HG02798 (cell line): Measurements from ENCODE around the gene ANO10.
"Not testable (repeated sequence)": the region's sequence is repeated elsewhere in the genome, so short reads cannot be mapped to it uniquely, and the experiment has no call there.

Source experiments
- ATAC-seq: cut with Tn5 transposase; IDR thresholded peaks from one replicate; pipeline ENCODE4 v1.9.1; 2021; ENCODE audit warnings: mild to moderate bottlenecking; ENCODE audit not compliant: unreplicated experiment, poor library complexity

ANO10 gene

DNA sequence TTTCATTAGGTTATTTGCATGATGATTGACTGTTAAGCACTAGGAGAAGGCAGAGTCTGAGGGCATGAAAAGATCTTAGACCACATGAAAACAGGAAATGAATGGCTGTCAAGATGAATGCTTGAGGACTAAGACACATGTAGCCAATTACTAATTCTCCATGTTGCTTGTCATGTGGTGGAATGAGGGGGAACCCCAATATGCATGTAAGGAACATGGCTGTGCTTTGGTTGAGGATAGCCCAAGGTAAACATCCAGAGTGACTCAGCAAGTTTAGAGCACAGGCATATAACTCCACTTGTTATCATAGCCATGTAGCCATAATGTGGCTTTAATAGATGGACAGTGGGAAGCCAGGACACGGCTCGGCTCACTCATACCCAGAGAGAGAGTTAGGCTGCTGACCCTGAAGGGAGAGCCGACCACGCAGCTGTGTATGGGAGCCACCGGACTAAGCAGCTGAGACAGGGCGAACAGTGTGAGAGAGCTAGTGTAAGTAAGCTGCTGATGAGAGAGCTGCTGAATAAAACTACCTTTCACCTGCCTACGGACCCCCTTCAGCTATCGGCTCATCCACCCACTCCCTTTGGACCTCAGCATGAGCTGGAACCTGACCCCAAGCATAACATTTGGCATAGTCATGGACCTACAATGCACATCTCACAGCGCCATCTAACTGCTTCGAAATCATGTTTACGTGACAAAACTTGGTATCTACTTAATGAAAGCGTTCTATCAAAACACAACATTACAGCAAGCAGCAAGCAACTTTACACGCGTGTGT, 37.6 kb downstream of the ANO10 start:
- ATAC-seq: no peak

DNA sequence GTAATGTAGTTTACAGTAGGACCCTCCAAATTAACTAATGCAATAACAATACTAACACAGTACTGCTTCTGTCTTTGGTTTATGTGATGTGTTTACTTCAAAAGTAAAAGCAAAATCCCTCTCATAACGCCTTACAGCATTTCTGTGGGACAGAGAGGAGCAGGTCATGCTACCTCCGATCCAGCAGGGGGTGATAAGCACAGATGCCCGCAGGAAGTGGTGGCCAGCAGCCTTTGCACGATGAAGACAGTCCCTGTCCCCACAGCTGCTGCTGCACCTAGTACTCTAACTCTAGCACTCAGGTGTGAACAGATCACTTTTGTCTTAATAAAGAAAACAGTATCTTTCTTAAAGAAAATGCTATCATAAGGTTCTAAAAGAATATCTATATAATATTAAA, 38.3 kb downstream of the ANO10 start:
- ATAC-seq: no peak

DNA sequence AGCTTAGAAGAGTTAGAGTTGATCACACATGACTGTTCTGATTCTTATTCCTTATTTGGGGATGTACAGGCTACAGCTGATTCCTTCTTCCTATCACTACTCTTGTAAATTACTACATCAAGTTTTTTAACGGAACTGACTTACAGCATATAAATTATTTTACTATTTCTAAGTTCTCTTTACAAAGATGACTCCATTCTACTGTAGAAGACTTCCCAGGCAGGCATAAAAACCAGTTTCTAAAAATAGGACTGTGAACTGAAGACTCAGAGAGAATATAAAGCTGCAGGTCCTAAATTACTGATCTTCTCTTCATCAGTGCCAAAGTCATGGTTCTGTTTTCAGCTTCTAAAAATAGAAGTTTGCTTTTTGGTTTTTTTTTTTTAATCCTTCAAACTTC, 38.9 kb downstream of the ANO10 start:
- ATAC-seq: no peak

DNA sequence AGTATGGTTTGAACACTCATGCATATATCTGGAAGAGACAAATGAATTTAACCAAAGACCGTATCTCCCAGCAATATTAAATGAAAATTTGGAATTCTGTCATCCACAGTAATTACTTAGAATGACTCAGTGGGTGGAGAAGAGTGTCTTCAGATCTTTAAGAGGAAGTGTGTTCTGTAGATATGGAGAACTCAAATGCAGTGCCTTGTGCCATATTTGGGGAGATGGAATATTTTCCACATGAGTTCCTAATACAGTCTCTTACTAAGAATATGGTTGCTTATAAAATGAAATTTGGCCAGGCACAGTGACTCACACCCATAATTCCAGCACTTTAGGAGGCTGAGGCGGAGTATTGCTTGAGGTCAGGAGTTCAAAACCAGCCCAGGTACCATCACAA, 40.5 kb downstream of the ANO10 start:
- ATAC-seq: no peak

DNA sequence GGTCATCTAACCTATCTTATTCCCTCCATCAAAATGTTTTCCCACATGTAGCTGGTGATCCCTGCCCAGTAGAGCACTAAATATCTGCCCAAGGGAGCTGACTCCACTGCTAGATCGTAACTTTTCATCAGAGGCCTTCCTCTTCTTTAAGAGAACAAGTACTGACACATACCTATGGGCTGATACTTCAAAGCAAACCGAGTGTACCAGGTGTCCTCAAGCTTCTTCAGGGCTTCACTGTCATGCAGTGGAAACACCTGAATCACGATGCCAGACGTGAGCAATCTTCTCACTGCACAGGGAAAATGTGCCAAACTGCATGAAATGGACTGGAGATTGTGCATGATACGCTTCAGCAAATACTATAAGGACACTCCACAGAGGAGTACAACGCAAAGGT, 41.6 kb downstream of the ANO10 start:
- no peak for ATAC-seq

DNA sequence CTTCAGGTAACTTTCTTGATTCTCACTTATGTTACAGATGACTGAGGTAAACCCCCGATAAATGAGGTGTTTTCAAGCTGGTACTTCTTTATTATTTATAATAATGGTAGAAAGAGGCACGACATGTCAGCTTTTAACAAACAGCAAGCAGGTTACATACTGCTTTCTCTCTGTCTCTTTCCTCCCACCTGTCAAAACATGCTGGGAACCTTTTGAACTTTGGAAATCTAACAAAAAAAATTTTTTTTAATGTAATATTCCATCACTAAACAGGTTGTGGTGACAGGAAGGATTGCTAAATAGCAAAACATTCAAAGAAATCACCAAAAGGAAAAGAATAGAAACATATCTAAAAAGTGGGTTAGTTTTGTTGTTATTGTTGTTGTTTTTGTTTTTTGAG, 48.2 kb downstream of the ANO10 start:
- no peak for ATAC-seq

DNA sequence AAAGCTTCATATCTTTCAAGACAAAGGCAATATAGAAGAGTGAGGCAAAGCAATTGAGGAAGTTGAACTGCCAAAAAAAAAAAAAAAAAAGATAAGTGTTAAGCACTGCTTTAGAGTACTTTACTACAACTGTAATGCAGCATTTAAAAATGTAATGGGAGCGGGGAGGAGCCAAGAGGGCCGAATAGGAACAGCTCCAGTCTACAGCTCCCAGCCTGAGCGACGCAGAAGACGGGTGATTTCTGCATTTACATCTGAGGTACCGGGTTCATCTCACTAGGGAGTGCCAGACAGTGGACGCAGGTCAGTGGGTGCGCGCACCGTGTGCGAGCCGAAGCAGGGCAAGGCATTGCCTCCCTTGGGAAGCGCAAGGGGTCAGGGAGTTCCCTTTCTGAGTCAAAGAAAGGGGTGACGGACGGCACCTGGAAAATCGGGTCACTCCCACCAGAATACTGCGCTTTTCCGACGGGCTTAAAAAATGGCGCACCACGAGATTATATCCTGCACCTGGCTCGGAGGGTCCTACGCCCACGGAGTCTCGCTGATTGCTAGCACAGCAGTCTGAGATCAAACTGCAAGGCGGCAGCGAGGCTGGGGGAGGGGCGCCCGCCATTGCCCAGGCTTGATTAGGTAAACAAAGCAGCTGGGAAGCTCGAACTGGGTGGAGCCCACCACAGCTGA, 56.0 kb downstream of the ANO10 start:
- ATAC-seq: not testable (repeated sequence)

DNA sequence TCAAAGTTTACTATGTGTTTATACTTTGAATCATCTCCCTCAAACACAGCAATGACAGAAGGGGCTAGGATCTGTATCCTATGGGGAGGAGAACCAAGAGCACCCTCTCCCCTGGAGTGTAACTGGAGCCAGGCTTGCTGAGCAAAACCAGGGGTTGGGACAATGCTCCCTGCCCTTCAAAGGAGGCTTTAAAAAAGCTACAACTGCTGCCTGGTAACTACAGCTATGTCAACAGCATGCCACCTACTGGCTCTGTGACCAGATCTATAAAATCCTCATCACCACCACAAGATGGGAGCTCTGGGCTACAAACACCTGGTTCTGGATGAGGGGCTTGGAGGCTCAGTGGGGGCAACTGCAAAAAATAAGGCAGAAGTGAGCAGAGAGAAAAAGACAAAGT, 61.9 kb downstream of the ANO10 start:
- ATAC-seq: no peak

DNA sequence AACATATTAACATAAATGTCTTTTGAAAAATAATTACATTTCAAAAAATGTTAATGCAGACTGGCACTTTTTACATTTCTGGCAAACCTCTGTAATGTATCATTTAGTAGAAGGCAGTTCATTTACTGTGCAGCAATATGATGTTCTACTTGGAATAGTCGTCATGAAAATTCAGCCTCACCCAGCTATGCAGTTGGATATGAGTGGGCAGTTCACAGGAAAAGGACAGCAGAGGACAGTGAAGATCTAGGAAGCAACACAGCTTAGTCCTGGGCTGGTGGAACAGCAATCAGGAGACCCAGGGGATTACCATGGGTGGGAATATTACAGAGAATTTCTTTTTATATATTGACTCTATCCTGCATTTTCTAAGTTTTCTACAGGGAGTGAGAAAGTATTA, 63.6 kb downstream of the ANO10 start:
- ATAC-seq: no peak

DNA sequence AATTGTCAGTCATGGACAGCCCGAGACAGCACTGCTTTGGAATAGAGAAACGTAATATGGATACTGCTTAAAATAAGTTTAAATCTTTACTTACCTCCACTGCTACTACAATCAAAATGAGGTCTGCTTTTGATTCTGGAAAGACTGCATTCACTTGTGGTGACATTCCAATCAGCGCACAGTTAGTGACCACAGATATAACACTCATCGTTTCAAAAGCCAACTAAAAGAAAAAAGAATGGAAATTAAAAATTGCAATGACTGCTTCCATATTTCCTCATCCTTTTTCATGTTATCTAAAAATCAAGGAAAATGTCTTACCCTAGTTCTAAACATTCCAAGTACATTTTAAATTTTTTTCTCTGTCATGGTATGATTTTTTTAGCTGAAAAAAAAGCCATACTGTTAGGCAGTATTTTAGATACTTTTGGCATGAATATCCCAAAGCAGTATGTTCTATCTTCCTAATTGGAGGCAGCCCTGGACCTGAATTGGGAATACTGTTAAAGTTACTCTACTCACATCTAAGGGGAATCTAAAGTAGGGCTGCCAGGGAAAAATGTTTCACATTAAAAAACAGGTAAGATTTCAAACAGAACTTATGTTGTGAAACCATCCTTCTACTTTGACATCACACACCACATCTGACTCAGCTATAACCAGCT, 72.1 kb downstream of the ANO10 start:
- no peak for ATAC-seq

DNA sequence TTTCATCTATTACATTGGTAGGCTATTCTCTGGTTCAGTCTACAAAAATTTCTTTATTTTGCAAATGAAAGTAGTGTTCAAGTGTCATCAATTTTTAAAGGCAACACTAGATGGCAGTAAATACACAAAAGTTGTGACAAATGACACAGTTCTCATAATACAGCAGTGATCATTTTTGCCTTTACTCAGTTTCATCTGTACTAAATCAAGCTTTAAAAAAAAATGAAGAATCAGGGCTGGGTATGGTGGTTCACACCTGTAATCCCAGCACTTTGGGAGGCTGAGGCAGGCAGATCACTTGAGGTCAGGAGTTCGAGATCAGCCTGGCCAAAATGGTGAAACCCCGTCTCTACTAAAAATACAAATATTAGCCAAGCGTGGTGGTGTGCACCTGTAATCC, 77.5 kb downstream of the ANO10 start:
- peak; percentile 35 for ATAC-seq

DNA sequence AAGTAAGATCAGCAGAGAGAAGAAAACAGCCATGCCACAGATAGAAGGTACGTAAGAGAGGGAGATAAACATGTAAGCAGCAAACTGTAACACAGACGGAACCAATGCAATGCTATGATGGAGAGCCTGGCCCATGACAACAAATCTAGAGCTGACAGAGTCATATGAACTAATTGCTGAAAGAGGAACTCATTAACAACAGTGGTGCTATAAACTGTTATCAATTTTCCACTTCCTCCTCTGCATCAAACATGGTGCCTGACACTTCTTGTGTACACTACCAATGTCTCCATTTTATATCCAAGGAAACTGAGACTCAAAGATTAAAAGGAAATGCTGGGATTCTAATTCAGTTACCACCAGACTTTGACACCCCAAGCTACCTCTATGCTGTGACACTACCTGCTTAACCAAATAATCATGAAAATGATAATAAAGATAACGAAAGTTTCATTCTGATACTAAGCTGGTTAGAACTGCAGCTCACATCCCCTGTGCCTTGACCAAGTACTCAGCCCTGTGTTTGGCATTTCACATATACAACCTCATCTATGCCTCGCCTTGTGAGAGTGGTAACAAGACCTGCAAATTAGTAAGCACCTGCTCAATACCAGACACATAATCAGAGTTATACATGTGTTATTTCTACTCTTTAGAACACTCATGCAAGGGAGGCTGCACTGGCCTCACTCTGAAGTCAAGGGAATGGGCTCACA, 79.3 kb downstream of the ANO10 start:
- no peak for ATAC-seq

DNA sequence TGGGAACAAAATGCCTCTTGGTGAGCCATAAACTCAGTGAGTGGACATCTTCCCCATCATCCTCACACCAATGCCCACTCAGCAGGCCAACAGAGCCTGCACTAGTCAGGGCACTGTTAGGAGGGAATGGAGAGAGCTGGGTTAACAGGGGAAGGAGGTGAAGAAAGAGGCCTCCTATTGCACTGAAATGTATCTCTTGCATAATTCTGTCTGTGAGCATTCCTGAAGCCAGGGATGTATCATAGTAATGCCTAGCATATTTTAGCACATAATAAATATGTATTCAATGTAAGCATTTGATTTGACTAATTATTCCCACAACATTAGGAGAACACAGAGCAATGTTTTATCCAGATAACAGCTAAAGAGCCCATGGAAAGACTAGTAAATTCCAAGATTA, 81.2 kb downstream of the ANO10 start:
- ATAC-seq: no peak

DNA sequence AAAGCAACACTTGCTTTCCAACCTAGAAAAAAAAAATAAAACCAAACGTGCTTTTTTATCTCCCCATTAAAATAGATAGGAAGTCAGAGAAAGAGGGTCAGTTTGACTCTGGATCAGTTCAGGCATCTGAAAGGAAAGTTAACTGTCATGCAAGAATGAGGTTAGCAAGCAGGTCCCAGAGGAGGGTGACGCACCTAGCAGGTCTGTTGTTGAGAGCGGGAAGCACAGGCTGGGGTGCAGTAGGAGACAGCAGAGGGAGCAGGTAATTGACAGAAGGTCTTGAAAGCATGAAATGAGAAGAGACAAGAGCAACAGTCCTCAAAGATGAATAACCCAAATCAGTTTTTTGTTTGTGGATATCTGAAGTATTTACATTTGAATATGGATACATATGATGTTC, 82.5 kb downstream of the ANO10 start:
- no peak for ATAC-seq

DNA sequence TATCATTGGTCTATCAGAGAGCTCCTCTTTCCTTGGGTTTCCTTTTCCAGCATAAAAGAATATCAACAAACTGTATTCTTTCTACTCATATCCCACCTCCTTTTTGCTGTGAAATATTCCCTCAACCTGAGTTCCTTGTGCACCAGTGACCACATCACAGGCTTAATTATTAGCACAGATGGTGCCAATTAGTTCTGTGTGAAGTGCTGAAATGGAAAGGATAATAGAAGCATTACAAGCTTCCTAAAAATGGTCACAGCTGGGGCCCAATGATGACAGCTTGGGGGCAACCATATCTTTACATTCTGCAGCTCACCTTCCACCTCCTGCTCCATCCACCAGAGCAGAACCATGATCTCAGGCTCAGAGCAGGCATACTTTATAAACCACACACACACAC, 84.6 kb downstream of the ANO10 start:
- no peak for ATAC-seq

DNA sequence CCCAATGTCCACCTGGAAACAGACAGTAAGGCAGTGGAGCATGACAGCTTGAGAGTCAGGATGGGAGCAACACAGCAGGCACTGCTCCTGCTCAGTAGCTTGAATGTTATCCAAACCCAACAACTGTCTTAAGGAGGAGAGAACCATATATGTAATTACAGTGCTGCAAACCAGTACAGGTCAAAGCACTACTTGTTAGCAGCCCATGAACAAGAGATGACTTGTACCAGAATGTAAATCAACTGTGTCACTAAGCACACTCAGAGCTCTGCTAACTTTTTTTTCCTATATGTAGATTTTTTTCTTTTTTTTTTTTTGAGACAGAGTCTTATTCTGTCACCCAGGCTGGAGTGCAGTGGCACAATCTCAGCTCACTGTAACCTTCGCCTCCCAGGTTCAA, 87.1 kb downstream of the ANO10 start:
- ATAC-seq: no peak

DNA sequence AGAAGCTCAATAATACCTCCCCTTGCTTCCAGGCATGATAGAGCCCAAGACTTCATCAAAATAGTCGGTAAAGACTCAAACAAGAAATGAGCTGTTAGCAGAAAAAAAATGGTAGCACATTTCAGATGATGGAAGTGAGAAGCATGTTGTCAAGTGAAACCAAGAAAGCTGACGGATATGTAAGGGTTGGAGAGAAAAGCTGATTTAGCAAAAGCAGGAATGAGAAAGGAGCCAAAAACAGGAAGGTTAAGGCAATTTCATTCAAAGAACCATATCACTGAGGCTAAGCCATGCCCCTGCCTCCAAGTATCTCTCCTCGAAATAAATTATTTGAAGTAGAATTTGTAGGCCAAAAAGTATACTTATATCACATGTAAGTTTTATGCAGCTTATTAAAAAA, 88.8 kb downstream of the ANO10 start:
- no peak for ATAC-seq

DNA sequence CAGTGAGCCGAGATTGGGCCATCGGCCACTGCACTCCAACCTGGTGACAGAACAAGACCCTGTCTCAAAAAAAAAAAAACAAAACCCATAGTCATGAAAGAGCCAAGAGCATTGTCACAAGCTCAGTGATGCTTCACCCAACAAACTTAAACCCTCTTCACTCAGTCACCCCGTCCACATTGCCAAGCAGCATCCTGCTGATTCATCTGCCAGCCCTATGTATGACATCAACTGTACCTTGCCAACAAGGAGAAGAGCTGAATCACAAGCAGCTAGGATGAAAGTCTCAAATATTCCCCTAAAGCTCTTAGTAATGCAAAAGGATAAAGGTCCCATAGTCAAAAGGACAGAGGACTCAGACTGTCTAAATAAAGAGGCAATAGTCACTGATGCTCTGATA, 90.0 kb downstream of the ANO10 start:
- ATAC-seq: no peak

DNA sequence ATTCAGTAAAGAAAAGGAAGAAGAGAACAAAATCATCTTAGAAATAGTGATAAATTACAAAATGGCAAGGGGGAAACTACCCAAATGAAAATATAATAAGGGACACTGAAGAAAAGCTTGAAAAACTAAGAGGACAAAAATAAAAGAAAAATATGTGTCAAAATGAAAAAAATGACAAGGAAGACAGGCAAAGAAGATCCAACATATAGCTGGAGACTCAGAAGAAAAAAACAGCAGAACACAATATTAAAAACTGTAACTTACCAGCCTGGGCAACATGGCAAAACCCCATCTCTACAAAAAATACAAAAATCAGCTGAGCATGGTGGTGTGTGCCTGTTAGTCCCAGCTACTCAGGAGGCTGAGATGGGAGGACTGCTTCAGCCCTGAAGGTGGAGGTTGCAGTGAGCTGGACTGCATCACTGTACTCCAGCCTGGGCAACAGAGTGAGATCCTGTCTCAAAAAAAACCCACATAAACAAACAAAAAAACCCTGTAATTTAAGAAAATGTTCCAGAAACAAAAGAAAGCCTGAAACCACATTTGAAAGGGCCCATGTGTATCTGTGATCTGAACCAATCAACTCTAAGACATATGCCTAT, 93.2 kb downstream of the ANO10 start:
- ATAC-seq: no peak

DNA sequence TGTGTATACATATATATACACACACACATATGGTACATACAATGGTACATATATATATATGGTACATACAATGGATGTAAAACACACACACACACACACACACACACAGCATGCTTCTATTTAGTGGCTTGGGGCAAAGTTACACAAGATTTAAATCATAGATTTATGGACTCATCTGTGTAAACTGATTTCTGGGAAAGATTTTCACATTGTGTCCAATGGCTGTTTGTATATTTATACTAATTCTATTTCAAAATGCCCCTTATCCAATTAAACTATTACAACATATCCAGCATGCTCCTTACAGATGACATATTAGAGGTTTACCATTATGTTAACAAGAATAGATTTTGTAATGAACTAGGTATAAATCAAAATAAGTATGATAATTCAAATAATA, 94.9 kb downstream of the ANO10 start:
- ATAC-seq: no peak
